HG02885 (cell line): Measurements from ENCODE around the gene ANAPC16.
"Not testable (repeated sequence)": the region's sequence is repeated elsewhere in the genome, so short reads cannot be mapped to it uniquely, and the experiment has no call there.

Source experiments
- ATAC-seq: cut with Tn5 transposase; IDR thresholded peaks from one replicate; pipeline ENCODE4 v1.9.1; 2021; ENCODE audit warnings: mild to moderate bottlenecking; ENCODE audit not compliant: unreplicated experiment, poor library complexity

The ANAPC16 gene

DNA sequence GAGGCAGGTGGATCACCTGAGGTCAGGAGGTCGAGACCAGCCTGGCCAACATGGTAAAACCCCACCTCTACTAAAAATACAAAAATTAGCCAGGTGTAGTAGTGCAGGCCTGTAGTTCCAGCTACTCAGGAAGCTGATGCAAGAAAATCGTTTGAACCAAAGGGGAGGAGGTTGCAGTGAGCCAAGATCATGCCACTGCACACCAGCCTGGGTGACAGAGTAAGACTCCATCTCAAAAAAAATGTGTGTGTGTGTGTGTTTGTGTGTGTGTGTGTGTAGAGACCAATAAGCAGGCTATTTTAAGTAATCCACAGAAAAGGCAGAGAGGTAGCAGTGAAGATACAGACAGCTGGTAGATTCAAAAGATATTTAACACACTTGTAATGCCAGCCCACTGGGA is 7.3 kb upstream of the ANAPC16 start:
- ATAC-seq, result not testable (repeated sequence)

- not testable (repeated sequence) for ATAC-seq
These were observed 4.4 kb upstream of the ANAPC16 start for GRCh38 chr10:72211381-72211780.

DNA sequence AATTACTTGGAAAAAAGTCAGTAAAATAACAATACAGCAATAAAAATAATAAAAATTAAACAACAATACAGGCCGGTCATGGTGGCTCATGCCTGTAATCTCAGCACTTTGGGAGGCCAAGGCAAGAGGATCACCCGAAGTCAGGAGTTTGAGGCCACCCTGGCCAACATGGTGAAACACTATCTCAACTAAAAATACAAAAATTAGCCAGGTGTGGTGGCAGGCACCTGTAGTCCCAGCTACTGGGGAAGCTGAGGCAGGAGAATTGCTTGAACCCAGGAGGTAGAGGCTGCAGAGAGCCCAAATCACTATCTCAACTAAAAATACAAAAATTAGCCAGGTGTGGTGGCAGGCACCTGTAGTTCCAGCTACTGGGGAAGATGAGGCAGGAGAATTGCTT is 4.0 kb upstream of the ANAPC16 start:
- ATAC-seq, result not testable (repeated sequence)

- ATAC-seq, result no peak
These were observed 2.5 kb downstream of the ANAPC16 start for GRCh38 chr10:72218325-72218724.

- ATAC-seq, result no peak
These were observed 2.9 kb downstream of the ANAPC16 start for GRCh38 chr10:72218726-72219125.

- no peak for ATAC-seq
These were observed 3.5 kb downstream of the ANAPC16 start for GRCh38 chr10:72219235-72219814.

GRCh38 chr10:72220637-72221036 is 4.8 kb downstream of the ANAPC16 start:
- no peak for ATAC-seq

- ATAC-seq, result no peak
These were observed 5.5 kb downstream of the ANAPC16 start for GRCh38 chr10:72221278-72221677.

DNA sequence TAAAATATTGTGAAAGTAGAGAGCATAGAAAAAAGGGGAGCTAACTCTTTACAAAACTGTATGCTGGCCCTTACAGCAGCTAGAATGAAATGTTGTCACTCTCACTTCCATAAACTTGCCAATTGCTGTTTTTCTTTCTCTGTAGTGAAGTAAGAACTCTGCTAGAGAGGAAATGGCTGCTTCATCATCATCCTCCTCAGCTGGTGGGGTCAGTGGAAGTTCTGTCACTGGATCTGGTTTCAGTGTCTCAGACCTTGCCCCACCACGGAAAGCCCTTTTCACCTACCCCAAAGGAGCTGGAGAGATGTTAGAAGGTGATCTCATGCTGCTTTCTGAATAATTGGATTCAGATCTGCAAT is 7.9 kb downstream of the ANAPC16 start:
- ATAC-seq, result no peak

- not testable (repeated sequence) for ATAC-seq
These were observed 8.4 kb downstream of the ANAPC16 start for GRCh38 chr10:72224191-72224590.

DNA sequence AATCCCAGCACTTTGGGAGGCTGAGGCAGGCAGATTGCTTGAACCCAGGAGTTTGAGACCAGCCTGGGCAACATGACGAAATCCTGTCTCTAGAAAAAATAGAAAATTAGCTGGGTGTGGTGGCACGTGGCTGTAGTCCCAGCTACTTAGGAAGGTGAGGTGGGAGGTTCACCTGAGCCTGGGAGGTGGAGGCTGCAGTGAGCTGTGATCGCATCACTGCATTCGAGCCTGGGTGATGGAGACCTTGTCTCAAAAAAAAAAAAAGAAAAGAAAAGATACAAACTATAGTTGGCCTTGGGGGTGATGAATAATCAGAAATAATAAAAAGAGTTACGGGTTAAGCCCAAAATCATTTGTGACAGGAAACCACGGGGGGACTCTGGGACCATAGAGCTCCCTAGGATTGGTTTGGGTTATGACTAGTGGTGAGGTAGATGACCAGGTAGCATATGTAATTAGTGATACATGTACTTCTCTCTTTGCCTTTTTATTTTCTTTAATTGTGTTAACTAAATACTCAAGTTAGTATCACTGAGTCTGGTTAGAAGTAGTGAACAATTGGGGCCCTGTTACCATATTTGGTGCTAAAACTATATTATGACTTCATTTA is 10.7 kb downstream of the ANAPC16 start:
- ATAC-seq, result no peak

- no peak for ATAC-seq
These were observed 12.0 kb downstream of the ANAPC16 start for GRCh38 chr10:72227826-72228225.

DNA sequence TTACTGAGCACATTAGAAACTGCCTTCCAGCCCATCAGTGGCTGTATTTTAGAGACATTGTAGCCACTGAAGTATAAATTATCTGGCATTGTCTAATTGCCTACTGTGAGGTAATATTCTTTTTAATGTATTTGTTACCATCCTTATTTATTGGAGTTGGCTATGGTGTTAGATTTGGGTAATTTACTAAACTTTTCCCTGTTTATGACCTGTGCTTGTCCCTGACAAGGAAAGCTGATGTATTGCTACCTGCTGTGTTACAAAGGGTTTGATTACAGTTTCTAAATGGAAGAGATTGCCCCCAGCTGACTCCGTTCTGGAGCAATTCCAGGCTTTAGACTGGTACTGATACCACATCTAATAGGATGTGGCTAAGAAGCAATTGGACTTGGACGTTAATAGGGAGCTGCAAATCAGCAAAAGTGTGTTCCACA is 12.5 kb downstream of the ANAPC16 start:
- no peak for ATAC-seq

DNA sequence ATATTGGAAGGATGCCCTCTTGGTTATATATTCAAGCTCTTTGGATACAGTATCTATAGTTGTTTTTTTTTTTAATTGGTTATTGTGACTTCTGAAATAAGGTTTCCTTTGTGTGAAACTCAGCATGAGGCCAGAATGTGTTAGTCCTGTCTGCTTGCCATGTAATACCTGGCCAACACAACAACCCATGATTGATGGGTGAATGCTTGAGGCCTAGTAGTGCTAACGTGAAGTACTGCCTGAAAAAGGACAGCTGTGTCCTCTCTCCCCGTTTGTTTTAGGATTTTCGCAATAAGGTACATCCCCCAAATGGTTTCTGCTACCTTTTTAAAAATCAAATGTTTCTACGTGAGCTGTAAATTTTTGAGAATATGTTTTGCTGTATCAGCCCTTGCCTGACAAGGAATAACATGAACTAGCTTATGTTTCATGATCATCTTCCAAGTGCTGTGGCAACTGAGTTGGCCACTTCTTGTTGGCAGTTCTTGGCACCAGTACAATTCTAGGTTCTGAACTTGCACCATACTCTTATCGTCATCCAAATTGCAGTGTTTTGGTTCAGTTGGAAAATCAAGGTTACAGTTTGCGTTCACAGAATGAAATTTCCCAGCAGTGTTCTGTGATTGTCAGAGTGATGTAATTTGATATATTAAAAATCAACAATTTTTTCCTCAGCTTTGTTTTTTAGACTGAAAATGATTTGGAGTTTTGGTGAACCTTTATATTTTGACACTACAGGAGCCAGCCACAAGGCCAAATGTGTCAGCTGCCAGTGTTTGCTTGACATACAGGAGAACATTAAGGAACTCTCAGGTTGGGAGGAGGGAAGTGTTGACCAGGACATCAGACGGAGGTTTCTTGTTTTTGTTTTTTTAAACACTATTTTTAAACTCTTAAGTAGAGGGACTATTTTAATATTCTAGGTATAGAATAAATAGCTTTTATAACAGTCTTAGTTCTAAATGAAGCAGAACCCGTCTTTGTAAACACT is 13.7 kb downstream of the ANAPC16 start:
- no peak for ATAC-seq

GRCh38 chr10:72233621-72234020 is 17.8 kb downstream of the ANAPC16 start:
- no peak for ATAC-seq

DNA sequence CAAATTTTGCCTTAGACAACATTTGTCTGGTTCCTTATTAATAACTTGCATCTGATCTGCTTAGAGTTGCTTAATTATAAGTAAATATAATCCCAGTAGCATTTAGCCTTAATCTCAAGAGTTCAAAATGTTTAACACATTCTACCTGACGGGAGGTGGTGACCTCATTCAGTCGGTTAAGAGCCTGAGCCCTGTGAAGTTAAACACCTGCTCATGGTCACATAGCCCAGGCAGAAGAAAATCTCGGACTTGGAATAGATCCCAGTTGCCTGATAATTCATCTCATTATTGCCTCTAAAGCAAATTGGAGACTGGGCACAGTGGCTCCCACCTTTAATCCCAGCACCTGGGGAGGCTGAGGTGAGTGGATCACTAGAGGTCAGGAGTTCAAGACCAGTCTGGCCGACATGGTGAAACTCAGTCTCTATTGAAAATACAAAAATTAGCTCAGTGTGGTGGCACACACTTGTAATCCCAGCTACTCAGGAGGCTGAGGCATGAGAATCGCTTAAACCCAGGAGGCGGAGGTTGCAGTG is 18.8 kb downstream of the ANAPC16 start:
- ATAC-seq, result no peak

DNA sequence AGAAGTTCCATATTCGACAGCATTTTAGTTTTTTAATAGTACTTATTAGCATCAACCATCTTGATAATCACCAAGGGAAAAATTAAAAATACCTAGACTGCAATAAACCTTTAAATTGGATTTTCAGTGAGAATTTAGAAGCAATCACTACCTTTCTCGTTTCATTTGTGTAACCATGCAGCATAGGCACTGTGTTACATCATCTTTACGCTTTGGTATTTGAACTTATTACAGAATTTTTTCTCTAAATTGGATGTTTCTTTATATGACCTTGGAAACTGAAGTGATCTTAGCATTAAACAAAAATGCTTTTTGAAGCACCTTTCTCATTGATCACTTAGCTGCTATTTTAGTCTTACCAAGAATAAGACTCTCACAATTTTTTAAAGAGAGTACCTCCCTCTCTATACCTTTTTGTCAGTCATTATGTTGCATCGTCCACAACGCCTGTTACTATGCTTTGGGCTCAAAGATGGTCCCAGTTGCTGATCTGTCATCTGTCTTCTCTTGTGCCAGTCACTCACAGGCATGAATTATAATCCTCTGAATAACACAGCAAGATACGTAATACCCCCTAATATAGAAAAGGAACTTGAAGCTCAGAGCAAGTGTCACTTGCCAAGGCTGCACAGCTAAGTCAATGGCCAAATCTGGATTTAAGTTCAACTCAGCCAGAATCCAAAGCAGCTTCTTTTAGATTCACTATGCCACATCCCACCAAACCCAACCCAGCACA is 19.9 kb downstream of the ANAPC16 start:
- ATAC-seq, result no peak

GRCh38 chr10:72238392-72239175 is 22.8 kb downstream of the ANAPC16 start:
- ATAC-seq, result no peak

DNA sequence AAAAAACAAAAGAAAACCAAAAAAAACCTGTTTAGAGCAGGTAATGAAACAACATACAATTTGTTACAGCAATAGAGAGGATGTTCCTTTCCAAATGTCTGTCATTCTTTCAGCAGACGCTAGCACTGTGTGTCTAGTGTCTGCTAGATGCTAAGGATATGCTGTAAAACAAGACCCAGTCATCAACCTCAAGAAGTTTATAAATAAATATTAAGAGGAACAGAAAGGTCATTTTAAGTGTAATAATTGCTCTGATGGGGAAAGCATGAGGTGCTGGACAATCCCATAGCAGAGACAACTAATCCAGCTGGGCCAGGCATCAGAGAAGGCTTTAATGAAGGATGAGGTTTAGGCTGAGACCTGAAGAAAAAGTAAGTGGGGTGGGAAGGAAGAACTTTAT is 23.6 kb downstream of the ANAPC16 start:
- ATAC-seq, result no peak

DNA sequence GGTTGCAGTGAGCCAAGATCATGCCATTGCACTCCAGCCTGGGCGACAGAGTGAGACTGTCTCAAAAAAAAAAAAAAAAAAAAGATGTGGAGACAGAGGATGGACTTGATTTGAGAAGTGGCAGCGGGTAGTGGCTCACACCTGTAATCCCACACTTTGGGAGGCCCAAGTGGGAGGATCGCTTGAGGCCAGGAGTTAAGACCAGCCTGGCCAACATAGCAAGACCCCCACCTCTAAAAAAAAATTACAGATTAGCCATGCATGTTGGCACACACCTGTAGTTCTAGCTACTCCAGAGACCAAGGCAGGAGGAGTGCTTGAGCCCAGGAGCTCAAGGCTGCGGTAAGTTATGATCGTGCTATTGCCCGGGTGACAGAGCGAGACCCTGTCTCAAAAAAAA is 24.6 kb downstream of the ANAPC16 start:
- no peak for ATAC-seq
